CD4-positive, alpha-beta T cell (primary cell): ENCODE measurements around the gene ZKSCAN8. TPM values are rescaled to one million over a fixed set of nuclear protein-coding genes. Genes with fewer than 3 reads are reported as not detected.

Experiments
- ATAC-seq: fragments of 200-7000 bp; cut with Tn5 transposase; one replicate; pipeline ENCODE4 v1.10.0; 2022; ENCODE audit warnings: mild to moderate bottlenecking; ENCODE audit not compliant: poor library complexity
- CTCF ChIA-PET: fragments of 350-600 bp; sonication (Branson Sonifier 250); formaldehyde crosslinking; loops from one replicate; lab custom pipeline; 2021; ENCODE audit warnings: antibody characterized with exemption, inconsistent platforms; lab: Charles Lee
- POLR2A ChIA-PET: fragments of 350-600 bp; sonication (Branson Sonifier 250); formaldehyde crosslinking; loops from one replicate; lab custom pipeline; 2021; ENCODE audit warnings: antibody characterized with exemption, inconsistent platforms; lab: Charles Lee
- DNase-seq, 14 experiments: peaks; one replicate each; pipeline ENCODE4 v3.0.0-alpha.2; 2013 to 2020; ENCODE audit warnings: mixed read lengths in 2 of 14
- H3K27ac ChIP-seq, 2 donors: one replicate each; pipeline versions ENCODE4 v1.5.1 to v1.7.0; 2013; ENCODE audit warnings: low read length in 2 of 2, low read depth in 1 of 2, mild to moderate bottlenecking in 1 of 2
- H3K27me3 ChIP-seq, 2 experiments: 1 replicate in 1 of 2; 2 replicates in 1 of 2; pipeline versions ENCODE4 v1.6.1 to v1.7.0; 2013; ENCODE audit warnings: low read length in 2 of 2, control low read depth in 1 of 2, mild to moderate bottlenecking in 1 of 2, moderate library complexity in 1 of 2; ENCODE audit not compliant: insufficient read depth in 2 of 2, control insufficient read depth in 1 of 2
- H3K36me3 ChIP-seq: one replicate; pipeline ENCODE4 v1.6.1; 2013; ENCODE audit warnings: low read length, control low read depth; ENCODE audit not compliant: insufficient read depth
- H3K4me1 ChIP-seq: one replicate; pipeline ENCODE4 v1.6.1; 2013; ENCODE audit warnings: low read length, control low read depth; ENCODE audit not compliant: insufficient read depth
- H3K4me3 ChIP-seq: one replicate; pipeline ENCODE4 v1.5.1; 2013; ENCODE audit warnings: mild to moderate bottlenecking, low read length, moderate library complexity
- H3K9me3 ChIP-seq, 2 experiments: 1 replicate in 1 of 2; 2 replicates in 1 of 2; pipeline versions ENCODE4 v1.6.1 to v1.7.0; 2013; ENCODE audit warnings: low read length in 2 of 2, mild to moderate bottlenecking in 2 of 2, control low read depth in 1 of 2, moderate library complexity in 1 of 2; ENCODE audit not compliant: control insufficient read depth in 1 of 2, insufficient read depth in 1 of 2
- H3K27ac Mint-ChIP-seq: one replicate; pipeline ENCODE4 v1.8.0; 2020; ENCODE audit warnings: mixed read lengths
- H3K27me3 Mint-ChIP-seq: one replicate; pipeline ENCODE4 v1.8.0; 2021; ENCODE audit warnings: mixed read lengths
- H3K36me3 Mint-ChIP-seq: one replicate; pipeline ENCODE4 v1.8.0; 2021; ENCODE audit warnings: low read depth, mixed read lengths
- H3K4me1 Mint-ChIP-seq: one replicate; pipeline ENCODE4 v1.8.0; 2021; ENCODE audit warnings: low read depth, mixed read lengths
- H3K4me3 Mint-ChIP-seq: one replicate; pipeline ENCODE4 v1.8.0; 2020; ENCODE audit warnings: mild to moderate bottlenecking, mixed read lengths
- H3K9me3 Mint-ChIP-seq: one replicate; pipeline ENCODE4 v1.8.0; 2020; ENCODE audit warnings: mixed read lengths
- CTCF ChIP-seq: fragments of 200-600 bp; IDR thresholded peaks from one replicate; pipeline ENCODE4 v1.8.0; 2022; ENCODE audit warnings: antibody characterized with exemption, mild to moderate bottlenecking
- intact Hi-C, 2 experiments: fragments of 100-400 bp; cut with DNase I in 1 of 2; cut with micrococcal nuclease in 1 of 2; formaldehyde crosslinking; loops; one replicate each; pipeline versions ENCODE4 v1.15.1 to v1.9.0; 2023 to 2025; cut with DNase I, micrococcal nuclease
- total RNA-seq, 174 experiments: library from RNA in 2 of 174; stranded (reverse) in 2 of 174; gene quantifications; one replicate each; pipeline ENCODE4 v1.2.3 and lab custom pipeline; 2021 to 2026

The ZKSCAN8 gene
- total RNA-seq, 2 experiments from 2014 or later: 23.2 to 25.1 TPM

- H3K4me3 Mint-ChIP-seq: peak overlapping the region; percentile 95
- peak overlapping the region in 1 of 2 donors; percentile 1 for H3K27ac ChIP-seq
- peak overlapping the region; percentile 95 for H3K27ac Mint-ChIP-seq
- H3K9me3 Mint-ChIP-seq: no peaks in the 10 kb centered on the region
- peaks cover 27% of the 10 kb centered on the region for H3K36me3 Mint-ChIP-seq
- ATAC-seq (no peak), DNase-seq (peak in 2 of 14 experiments; percentile 22 to 24)
- H3K4me3 ChIP-seq: no peak overlapping the region
- no peak for TF ChIP-seq CTCF
- peaks cover 27% of the 10 kb centered on the region for H3K4me1 ChIP-seq
- no peaks in the 10 kb centered on the region for H3K27me3 Mint-ChIP-seq
- intact Hi-C loops: loop anchor here in 1 of 2 experiments (10.0 kb wide), 3 partner anchors 51 to 549 kb away; partner anchors contain the start of gene ZNF165
- ChIA-PET POLR2A (interaction anchor here (1.6 to 7.9 kb wide), 3 partner anchors 10 to 132 kb away, joined by 6 to 55 read pairs (median 32); partner anchors contain the start of genes ZSCAN16 and ZSCAN26), CTCF (no interaction called here)
- H3K9me3 ChIP-seq: no peaks in the 10 kb centered on the region
- H3K27me3 ChIP-seq: no peaks in the 10 kb centered on the region
- H3K4me1 Mint-ChIP-seq: peaks cover 62% of the 10 kb centered on the region
- H3K36me3 ChIP-seq: peaks cover 11% of the 10 kb centered on the region
Measured at GRCh38 chr6:28135393-28135792, 6.3 kb upstream of the ZKSCAN8 start.

GRCh38 chr6:28136585-28137504 is 4.8 kb upstream of the ZKSCAN8 start:
- peak overlapping the region; percentile 79 for H3K4me3 ChIP-seq

More at GRCh38 chr6:28136585-28137504, 4.8 kb upstream of the ZKSCAN8 start:
- no peak for TF ChIP-seq CTCF
- H3K27ac Mint-ChIP-seq: peak overlapping the region; percentile 95
- H3K4me1 Mint-ChIP-seq: peaks cover 76% of the 10 kb centered on the region
- no peaks in the 10 kb centered on the region for H3K9me3 Mint-ChIP-seq
- intact Hi-C loops: loop anchor here (1.0 to 10.0 kb wide), 7 partner anchors 12 to 548 kb away; partner anchors contain the start of genes ZNF165 (in 2 of the 2) and ZKSCAN4 (in 1 of the 2)
- H3K36me3 ChIP-seq: peaks cover 6% of the 10 kb centered on the region
- no peaks in the 10 kb centered on the region for H3K27me3 ChIP-seq
- peaks cover 37% of the 10 kb centered on the region for H3K4me1 ChIP-seq
- DNase-seq (peak; percentile 47 to 87 (median 68)), ATAC-seq (peak; percentile 42)
- H3K9me3 ChIP-seq: no peaks in the 10 kb centered on the region
- peak overlapping the region; percentile 93 to 99 for H3K27ac ChIP-seq
- H3K36me3 Mint-ChIP-seq: peaks cover 28% of the 10 kb centered on the region
- POLR2A ChIA-PET: interaction anchor here (0.6 to 7.9 kb wide), 11 partner anchors 9 to 990 kb away, joined by 3 to 55 read pairs (median 6); partner anchors contain the start of genes ZKSCAN4, ZSCAN16 and ZSCAN26
- no peaks in the 10 kb centered on the region for H3K27me3 Mint-ChIP-seq
- H3K4me3 Mint-ChIP-seq: peak overlapping the region; percentile 95
- CTCF ChIA-PET: interaction anchor here (1.7 kb wide), 1 partner anchor 219 kb away, joined by 4 read pairs; no protein-coding TSS in a partner anchor
